Right atrium auricular region (tissue), 2 donors: ENCODE results near the gene TRIM63. TPM values are rescaled to one million over a fixed set of nuclear protein-coding genes. Genes with fewer than 3 reads are reported as not detected.
"Not testable (repeated sequence)": the region's sequence is repeated elsewhere in the genome, so short reads cannot be mapped to it uniquely, and the experiment has no call there.

Source experiments
- DNase-seq: peaks from one replicate; pipeline ENCODE4 v3.0.0-alpha.2; 2019; ENCODE audit warnings: low spot score
- H3K27ac ChIP-seq, 2 donors: fragments of 200-600 bp; sonication (generic); 1 replicate in 1 of 2; 2 replicates in 1 of 2; pipeline ENCODE4 v1.5.1; 2016 to 2019
- H3K27me3 ChIP-seq, 2 donors: fragments of 200-600 bp; sonication (generic); one replicate each; pipeline versions ENCODE4 v1.5.1 to v1.6.0; 2017 to 2019
- H3K36me3 ChIP-seq: fragments of 200-600 bp; sonication (generic); one replicate; pipeline ENCODE4 v1.5.1; 2016
- H3K4me1 ChIP-seq, 2 donors: fragments of 200-600 bp; sonication (generic); one replicate each; pipeline versions ENCODE4 v1.5.1 to v1.6.0; 2017 to 2019
- H3K4me3 ChIP-seq, 2 donors: fragments of 200-600 bp; sonication (generic); 1 replicate in 1 of 2; 2 replicates in 1 of 2; pipeline ENCODE4 v1.5.1; 2017 to 2019; ENCODE audit warnings: mild to moderate bottlenecking in 1 of 2, moderate library complexity in 1 of 2
- H3K9me3 ChIP-seq, 2 donors: fragments of 200-600 bp; sonication (generic); one replicate each; pipeline ENCODE4 v1.5.1; 2019
- total RNA-seq, 2 donors: library from RNA; depleted of rRNA; stranded (reverse); fragments of >200 nt; gene quantifications; one replicate each; pipeline ENCODE4 v1.1.0, GENCODE V29; 2016
- TF ChIP-seq, protein P1 (sequence below), 2 donors: fragments of 200-600 bp; sonication (generic); IDR thresholded peaks; one replicate each; pipeline ENCODE4 v1.5.1; 2019; ENCODE audit warnings: antibody characterized with exemption in 2 of 2

TRIM63 gene
- total RNA-seq, 2 donors from 2014 or later: 118 to 151 TPM

DNA sequence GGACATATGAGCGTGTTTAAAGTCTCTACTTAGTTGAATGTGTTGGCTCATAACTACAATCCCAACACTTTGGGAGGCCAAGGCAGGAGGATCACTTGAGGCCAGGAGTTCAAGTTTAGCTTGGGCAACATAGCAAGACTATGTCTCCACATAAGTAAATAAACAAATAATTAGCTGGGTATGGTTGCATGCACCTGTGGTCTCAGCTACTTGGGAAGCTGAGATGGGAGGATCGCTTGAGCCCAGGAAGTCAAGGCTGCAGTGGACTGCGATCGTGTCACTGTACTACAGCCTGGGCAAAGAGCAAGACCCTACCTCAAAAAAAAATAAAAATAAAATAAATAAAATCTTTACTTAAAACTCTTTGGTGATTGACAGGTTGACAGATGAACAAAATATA, 31.2 kb upstream of the TRIM63 start:
- DNase-seq: no peak
- H3K27ac ChIP-seq: no peak overlapping the region
- H3K36me3 ChIP-seq: no peaks in the 10 kb centered on the region
- no peaks in the 10 kb centered on the region for H3K9me3 ChIP-seq
- H3K27me3 ChIP-seq: no peaks in the 10 kb centered on the region
- peaks cover 0 to 22% of the 10 kb centered on the region in 2 donors for H3K4me1 ChIP-seq
- H3K4me3 ChIP-seq: no peak overlapping the region
- TF ChIP-seq, protein P1, sequence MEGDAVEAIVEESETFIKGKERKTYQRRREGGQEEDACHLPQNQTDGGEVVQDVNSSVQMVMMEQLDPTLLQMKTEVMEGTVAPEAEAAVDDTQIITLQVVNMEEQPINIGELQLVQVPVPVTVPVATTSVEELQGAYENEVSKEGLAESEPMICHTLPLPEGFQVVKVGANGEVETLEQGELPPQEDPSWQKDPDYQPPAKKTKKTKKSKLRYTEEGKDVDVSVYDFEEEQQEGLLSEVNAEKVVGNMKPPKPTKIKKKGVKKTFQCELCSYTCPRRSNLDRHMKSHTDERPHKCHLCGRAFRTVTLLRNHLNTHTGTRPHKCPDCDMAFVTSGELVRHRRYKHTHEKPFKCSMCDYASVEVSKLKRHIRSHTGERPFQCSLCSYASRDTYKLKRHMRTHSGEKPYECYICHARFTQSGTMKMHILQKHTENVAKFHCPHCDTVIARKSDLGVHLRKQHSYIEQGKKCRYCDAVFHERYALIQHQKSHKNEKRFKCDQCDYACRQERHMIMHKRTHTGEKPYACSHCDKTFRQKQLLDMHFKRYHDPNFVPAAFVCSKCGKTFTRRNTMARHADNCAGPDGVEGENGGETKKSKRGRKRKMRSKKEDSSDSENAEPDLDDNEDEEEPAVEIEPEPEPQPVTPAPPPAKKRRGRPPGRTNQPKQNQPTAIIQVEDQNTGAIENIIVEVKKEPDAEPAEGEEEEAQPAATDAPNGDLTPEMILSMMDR (IDR thresholded peaks at IDR 0.05): no peak

GRCh38 chr1:26097696-26098095, 30.3 kb upstream of the TRIM63 start:
- TF ChIP-seq, protein P1 (IDR thresholded peaks at IDR 0.05): no peak
- H3K9me3 ChIP-seq: no peaks in the 10 kb centered on the region

GRCh38 chr1:26096471-26096870, 29.0 kb upstream of the TRIM63 start:
- peak overlapping the region in 1 of 2 donors; percentile 91 for H3K27ac ChIP-seq
- no peak overlapping the region for H3K4me3 ChIP-seq
- no peaks in the 10 kb centered on the region for H3K36me3 ChIP-seq
- TF ChIP-seq, protein P1 (IDR thresholded peaks at IDR 0.05): no peak
- no peak for DNase-seq
- no peaks in the 10 kb centered on the region for H3K27me3 ChIP-seq
- H3K9me3 ChIP-seq: no peaks in the 10 kb centered on the region
- peaks cover 0 to 22% of the 10 kb centered on the region in 2 donors for H3K4me1 ChIP-seq

More at GRCh38 chr1:26097696-26098095, 30.3 kb upstream of the TRIM63 start:
- H3K27ac ChIP-seq: peak overlapping the region in 1 of 2 donors; percentile 17
- no peak for DNase-seq
- no peak overlapping the region for H3K4me3 ChIP-seq
- H3K4me1 ChIP-seq: peaks cover 0 to 22% of the 10 kb centered on the region in 2 donors
- H3K27me3 ChIP-seq: no peaks in the 10 kb centered on the region
- H3K36me3 ChIP-seq: no peaks in the 10 kb centered on the region

DNA sequence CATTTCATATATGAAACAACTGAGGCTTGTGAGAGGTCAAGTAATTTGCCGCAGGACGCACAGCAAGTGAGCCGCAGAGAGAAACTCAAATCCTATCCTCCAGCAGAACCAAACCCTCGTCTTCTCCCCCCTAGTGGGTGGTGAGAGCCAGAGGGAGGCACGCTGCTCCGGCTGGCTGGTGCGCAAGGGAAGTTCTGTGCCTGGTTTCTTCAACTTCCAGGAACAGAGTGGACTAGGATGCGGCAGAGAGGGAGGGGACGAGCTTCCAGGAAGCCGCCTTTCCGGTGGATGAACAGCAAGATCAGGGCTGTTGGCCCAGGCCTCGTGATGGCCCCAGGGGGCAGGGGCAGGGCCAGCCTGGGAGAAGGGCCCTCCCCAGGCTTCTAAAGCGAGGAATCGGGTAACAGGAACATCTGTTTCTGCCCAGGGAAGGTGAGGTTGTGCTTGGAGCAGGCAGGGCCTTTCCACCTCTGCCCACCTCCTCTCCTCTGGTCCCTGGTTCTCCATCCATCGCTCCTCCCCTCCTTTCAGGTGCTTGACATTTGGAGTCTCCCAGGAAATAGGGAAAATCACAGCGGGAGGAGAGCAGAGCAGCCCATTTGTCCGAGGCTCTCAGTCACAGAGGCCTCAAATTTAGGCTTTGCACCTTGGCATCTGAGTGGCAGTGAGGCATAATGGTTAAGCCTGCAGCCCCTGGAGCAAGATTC, 27.4 kb upstream of the TRIM63 start:
- Histone ChIP-seq H3K4me3 (peak overlapping the region in 1 of 2 donors; percentile 14), H3K36me3 (no peaks in the 10 kb centered on the region), H3K27me3 (no peaks in the 10 kb centered on the region), H3K9me3 (no peaks in the 10 kb centered on the region), H3K4me1 (peaks cover 0 to 22% of the 10 kb centered on the region in 2 donors), H3K27ac (peak overlapping the region; percentile 76 to 91)
- DNase-seq: peak; percentile 67
- TF ChIP-seq, protein P1 (IDR thresholded peaks at IDR 0.05): peak in 1 of 2 donors; percentile 17

DNA sequence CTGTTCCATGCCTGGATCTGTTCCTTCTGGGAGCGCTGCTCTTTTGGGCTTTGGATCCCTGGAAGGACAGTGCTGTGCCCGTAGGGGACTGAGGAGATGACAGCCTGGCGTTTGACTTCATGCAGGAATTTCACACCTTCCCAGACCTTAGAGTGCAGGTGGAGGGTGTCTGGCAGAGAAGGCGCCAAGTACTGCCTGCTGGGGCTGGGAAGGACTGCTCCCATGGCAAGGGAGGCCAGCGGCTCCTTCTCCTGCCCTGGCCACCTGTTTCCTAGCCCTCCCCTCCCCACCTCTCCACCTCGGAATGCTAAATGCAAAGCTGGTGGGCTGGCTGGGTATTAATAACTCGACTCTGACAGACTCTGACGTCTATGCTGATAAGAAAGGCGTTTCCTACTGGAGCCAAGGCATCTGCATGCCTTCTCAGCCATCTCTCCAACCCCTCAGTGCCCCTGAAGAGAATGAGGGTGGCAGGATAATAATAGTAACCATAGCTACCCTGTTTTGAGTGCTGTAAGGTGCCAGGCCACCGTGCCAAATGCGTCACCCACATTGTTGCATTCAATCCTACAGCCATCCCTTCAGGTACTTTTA, 26.7 kb upstream of the TRIM63 start:
- no peaks in the 10 kb centered on the region for H3K27me3 ChIP-seq
- no peak for DNase-seq
- H3K4me3 ChIP-seq: peak overlapping the region in 1 of 2 donors; percentile 14

DNA sequence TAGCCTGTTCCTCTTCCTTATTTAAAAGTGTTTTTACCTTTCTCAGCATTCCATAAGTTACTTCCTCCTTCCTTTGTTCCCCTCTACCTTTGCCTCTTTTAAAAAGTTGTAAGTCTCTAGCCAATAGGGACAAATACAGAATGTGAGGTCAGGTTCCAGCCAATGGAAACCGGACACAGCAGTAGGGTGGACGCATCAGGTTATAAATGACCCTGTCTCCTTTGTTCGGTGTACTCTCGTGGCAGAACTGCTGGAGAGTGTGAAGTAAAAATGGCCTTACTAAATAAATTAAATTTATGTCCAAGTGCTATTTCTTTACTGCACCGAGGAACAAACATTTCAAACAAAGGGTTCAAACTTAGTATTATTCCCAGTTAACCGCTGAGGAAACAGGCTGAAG, 26.1 kb upstream of the TRIM63 start:
- H3K4me3 ChIP-seq, H3K27me3 ChIP-seq: not testable (repeated sequence)
- H3K27ac ChIP-seq: peak overlapping the region; percentile 76 to 91

More for the DNA sequence above, 26.7 kb upstream of the TRIM63 start:
- Histone ChIP-seq H3K4me1 (peaks cover 0 to 22% of the 10 kb centered on the region in 2 donors), H3K27ac (peak overlapping the region; percentile 76 to 91), H3K9me3 (no peaks in the 10 kb centered on the region), H3K36me3 (no peaks in the 10 kb centered on the region)
- TF ChIP-seq, protein P1 (IDR thresholded peaks at IDR 0.05): no peak

More for the DNA sequence above, 26.1 kb upstream of the TRIM63 start:
- DNase-seq, H3K9me3 ChIP-seq, H3K36me3 ChIP-seq: not testable (repeated sequence)
- peaks cover 0 to 22% of the 10 kb centered on the region in 2 donors for H3K4me1 ChIP-seq
